Transverse colon (tissue), 4 donors: Measurements from ENCODE around the gene ILF3. TPM values are rescaled to one million over a fixed set of nuclear protein-coding genes. Genes with fewer than 3 reads are reported as not detected.

ENCODE experiments used
- DNase-seq: peaks from one replicate; pipeline ENCODE4 v3.0.0-alpha.2; 2019
- H3K27ac ChIP-seq, 4 donors: fragments of 200-600 bp; sonication (generic); 2 replicates each; pipeline ENCODE4 v1.5.1; 2016 to 2018; ENCODE audit warnings: inconsistent platforms in 4 of 4
- H3K27me3 ChIP-seq: fragments of 200-600 bp; sonication (generic); 2 replicates; pipeline ENCODE4 v1.5.1; 2017; ENCODE audit warnings: inconsistent platforms
- H3K36me3 ChIP-seq, 4 donors: fragments of 200-600 bp; sonication (generic); 2 replicates each; pipeline ENCODE4 v1.5.1; 2017 to 2019; ENCODE audit warnings: inconsistent platforms in 4 of 4
- H3K4me1 ChIP-seq, 4 donors: fragments of 200-600 bp; sonication (generic); 2 replicates each; pipeline ENCODE4 v1.5.1; 2017 to 2020; ENCODE audit warnings: inconsistent platforms in 4 of 4
- H3K4me3 ChIP-seq, 4 donors: fragments of 200-600 bp; sonication (generic); 1 replicate in 1 of 4; 2 replicates in 3 of 4; pipeline versions ENCODE4 v1.5.1 to v1.6.1; 2017 to 2019; ENCODE audit warnings: inconsistent platforms in 4 of 4
- H3K9me3 ChIP-seq, 2 donors: fragments of 200-600 bp; sonication (generic); 2 replicates each; pipeline ENCODE4 v1.5.1; 2017 to 2019; ENCODE audit warnings: inconsistent platforms in 2 of 2
- CTCF ChIP-seq, 5 experiments: fragments of 200-600 bp in 3 of 5; fragments of 450-650 bp in 2 of 5; sonication (generic) in 3 of 5; IDR thresholded peaks; 1 replicate in 2 of 5; 2 replicates in 3 of 5; pipeline ENCODE4 v1.5.1; 2016 to 2017; ENCODE audit warnings: antibody characterized with exemption in 5 of 5, inconsistent platforms in 3 of 5, mild to moderate bottlenecking in 2 of 5, moderate library complexity in 1 of 5
- EP300 ChIP-seq: sonication (generic); formaldehyde crosslinking; IDR thresholded peaks from one replicate; pipeline ENCODE4 v1.6.1; 2017; ENCODE audit warnings: antibody characterized with exemption, low read depth
- POLR2A ChIP-seq: fragments of 450-650 bp; IDR thresholded peaks from one replicate; pipeline ENCODE4 v1.6.1; 2016; ENCODE audit warnings: antibody characterized with exemption, mild to moderate bottlenecking, moderate library complexity
- POLR2AphosphoS5 ChIP-seq, 3 donors: sonication (generic); formaldehyde crosslinking; IDR thresholded peaks; one replicate each; pipeline ENCODE4 v1.6.1; 2016; ENCODE audit warnings: antibody characterized with exemption in 3 of 3
- WGBS, 2 donors: methylation state at CpG; one replicate each; pipeline ENCODE4 v1.1.5; 2018; ENCODE audit warnings: low coverage in 1 of 2; 5-methylcytosine and 5-hydroxymethylcytosine counted together
- in situ Hi-C, 4 donors: fragments of 200-750 bp; cut with MboI; loops; one replicate each; pipeline versions ENCODE4 v1.15.0 to v1.15.1; 2017; ENCODE audit warnings: low sequenced_read_pairs in 3 of 4, low pct_ligation_motif_present in 1 of 4, low pct_unique_long_range_greater_than_20kb in 1 of 4
- intact Hi-C: fragments of 100-400 bp; cut with DNase I; formaldehyde crosslinking; loops from one replicate; pipeline ENCODE4 v1.15.1; 2023; ENCODE audit warnings: low total_unique reads
- total RNA-seq, 4 donors: library from RNA; depleted of rRNA; stranded (reverse); fragments of >200 nt; gene quantifications; one replicate each; pipeline ENCODE4 v1.1.0, GENCODE V29; 2016

The ILF3 gene
- total RNA-seq: 100 to 1,000 TPM in 3 of 4 donors, 10 to 100 TPM in 1; 73.6 to 242 (median 151) TPM

DNA sequence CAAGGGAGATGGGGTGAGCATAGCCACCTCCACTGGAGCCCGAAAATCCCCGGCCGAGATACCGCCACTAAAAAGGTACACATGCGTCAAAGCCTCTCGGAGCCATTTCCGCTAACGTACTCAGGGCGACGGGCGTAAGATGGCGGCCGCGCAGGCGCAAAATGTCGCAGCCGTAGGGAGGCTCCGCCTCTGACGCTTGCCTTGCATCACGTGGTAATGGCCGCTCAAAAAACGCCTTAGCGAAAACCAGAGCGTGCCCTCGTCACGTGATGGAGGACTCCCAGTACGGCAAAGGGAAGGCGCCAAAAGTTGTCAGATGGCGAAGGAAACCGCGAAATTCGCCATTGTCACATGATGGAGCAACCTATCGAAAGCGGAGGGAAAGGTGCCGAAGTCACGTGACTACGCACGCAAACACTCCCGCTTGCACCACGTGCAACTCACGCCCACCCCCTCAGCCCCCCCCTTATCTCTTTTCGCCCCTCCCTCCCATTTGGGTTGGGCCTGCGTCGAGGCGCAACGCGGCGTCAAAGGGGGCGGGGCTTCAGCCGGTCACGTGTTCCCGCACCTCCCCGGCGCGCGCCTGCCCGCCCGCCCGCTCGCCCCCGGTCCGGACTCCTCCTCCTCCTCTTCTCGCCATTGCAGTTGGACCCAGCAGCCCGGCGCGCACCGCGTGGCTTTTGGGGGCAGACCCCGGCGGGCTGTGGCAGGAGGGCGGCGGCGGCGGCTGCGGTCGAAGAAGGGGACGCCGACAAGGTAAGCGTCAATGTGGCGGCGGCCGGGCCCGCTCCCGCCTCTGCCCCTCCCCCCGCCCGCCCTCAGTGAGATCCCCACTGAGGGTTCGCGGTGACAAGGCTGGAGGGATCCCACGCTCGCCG lies at the start of gene ILF3:
Gene ILF3, plus strand, starts transcription at position 615 of the 878 bp plus-strand sequence. CDS start 16,260 bp downstream, outside the sequence.
- 1% methylated on average over 73 of the region's 91 CpGs; no CpG with 5 or more reads in 1 of the 2 donors for WGBS, 2 donors
- Histone ChIP-seq H3K9me3 (no peaks in the 10 kb centered on the region), H3K27ac (peak within 1 kb of the TSS; percentile 94 to 100 (median 98)), H3K4me3 (peak within 1 kb of the TSS; percentile 87 to 100 (median 98)), H3K4me1 (peaks cover 18 to 53% (median 36%) of the 10 kb centered on the region in 4 donors), H3K27me3 (no peaks in the 10 kb centered on the region), H3K36me3 (no peaks in the 10 kb centered on the region)
- peak; percentile 100 for DNase-seq
- in situ Hi-C loops (no loop called here), intact Hi-C loops (no loop called here)
- TF ChIP-seq CTCF (IDR thresholded peaks at IDR 0.05) (no peak), POLR2AphosphoS5 (IDR thresholded peaks at IDR 0.05) (peak; percentile 98 to 100 (median 100)), EP300 (peak; percentile 78), POLR2A (peak; percentile 98)

DNA sequence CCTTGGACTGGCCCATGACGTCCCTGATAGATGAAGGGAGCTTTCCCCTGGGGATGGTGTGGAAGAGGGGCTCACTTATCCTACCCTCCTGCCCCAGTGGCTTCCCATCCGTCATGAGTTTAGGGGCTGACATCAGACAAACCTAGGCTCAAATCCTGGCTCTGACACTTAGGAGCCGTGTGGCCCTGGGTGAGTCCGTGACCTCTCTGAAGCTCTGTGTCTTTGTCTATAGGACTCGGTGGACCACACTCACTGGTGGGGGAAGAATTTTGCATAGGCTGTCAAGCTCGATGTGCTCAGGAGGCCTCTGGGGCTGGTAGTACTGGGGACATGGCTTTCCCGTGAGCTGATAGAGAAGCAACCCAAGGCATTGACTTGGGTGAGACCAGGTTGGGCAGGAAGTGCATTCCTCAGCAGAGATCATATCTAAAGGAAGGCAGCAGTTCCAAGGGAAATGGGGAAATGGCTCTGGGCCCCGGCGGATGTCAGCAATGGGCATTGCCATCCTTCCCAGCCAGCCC lies 49.6 kb upstream of the ILF3 start:
- peak overlapping the region; percentile 84 to 95 (median 88) for H3K27ac ChIP-seq
- no peak overlapping the region for H3K4me3 ChIP-seq
- TF ChIP-seq POLR2A: no peak
- no peak for TF ChIP-seq EP300
- no peak for TF ChIP-seq POLR2AphosphoS5 (IDR thresholded peaks at IDR 0.05)
- no peak for TF ChIP-seq CTCF (IDR thresholded peaks at IDR 0.05)
- intact Hi-C loops (no loop called here), in situ Hi-C loops (no loop called here)
- peak; percentile 15 for DNase-seq
- no peaks in the 10 kb centered on the region for H3K36me3 ChIP-seq
- WGBS, 2 donors: 63 to 80% methylated on average over 2 to 9 of the region's 9 CpGs
- no peaks in the 10 kb centered on the region for H3K27me3 ChIP-seq
- H3K4me1 ChIP-seq: peaks cover 0 to 32% (median 13%) of the 10 kb centered on the region in 4 donors
- no peaks in the 10 kb centered on the region for H3K9me3 ChIP-seq

DNA sequence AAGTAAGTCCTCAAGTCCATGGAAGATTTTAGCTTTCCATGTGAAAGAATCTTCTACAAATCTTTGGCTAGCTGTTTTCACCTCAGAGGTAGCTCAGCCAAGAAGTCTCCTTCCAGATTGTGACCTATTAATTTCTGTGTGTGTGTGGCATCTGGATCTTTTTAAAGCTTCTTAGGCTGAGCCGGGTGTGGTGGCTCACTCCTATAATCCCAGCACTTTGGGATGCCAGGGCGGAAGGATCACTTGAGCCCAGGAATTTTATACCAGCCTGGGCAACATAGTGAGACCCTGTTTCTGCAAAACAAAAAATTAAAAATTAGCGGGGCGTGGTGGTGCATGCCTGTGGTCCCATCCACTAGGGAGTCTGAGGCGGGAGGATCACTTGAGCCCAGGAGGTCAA lies 42.2 kb upstream of the ILF3 start:
- Histone ChIP-seq H3K27me3 (no peaks in the 10 kb centered on the region), H3K27ac (peak overlapping the region in 3 of 4 donors; percentile 18 to 66 (median 50)), H3K9me3 (no peaks in the 10 kb centered on the region), H3K4me1 (peaks cover 4 to 23% (median 11%) of the 10 kb centered on the region in 4 donors), H3K4me3 (no peak overlapping the region), H3K36me3 (no peaks in the 10 kb centered on the region)
- intact Hi-C loops: no loop called here
- TF ChIP-seq EP300 (no peak), CTCF (IDR thresholded peaks at IDR 0.05) (no peak), POLR2AphosphoS5 (IDR thresholded peaks at IDR 0.05) (no peak), POLR2A (no peak)
- WGBS, 2 donors: 85 to 86% methylated on average over 4 to 5 of the region's 5 CpGs
- no peak for DNase-seq
- in situ Hi-C loops: no loop called here

GRCh38 chr19:10612499-10613119 lies 41.5 kb upstream of the ILF3 start:
- H3K4me1 ChIP-seq: peaks cover 4 to 23% (median 11%) of the 10 kb centered on the region in 4 donors
- peak overlapping the region; percentile 18 to 66 (median 42) for H3K27ac ChIP-seq
- WGBS, 2 donors: 56 to 65% methylated on average over 6 to 15 of the region's 15 CpGs
- intact Hi-C loops: no loop called here
- H3K9me3 ChIP-seq: no peaks in the 10 kb centered on the region
- in situ Hi-C loops: no loop called here
- TF ChIP-seq POLR2AphosphoS5 (IDR thresholded peaks at IDR 0.05) (no peak), EP300 (no peak)
- H3K4me3 ChIP-seq: no peak overlapping the region
- H3K36me3 ChIP-seq: no peaks in the 10 kb centered on the region
- no peaks in the 10 kb centered on the region for H3K27me3 ChIP-seq
- DNase-seq: peak; percentile 61
